PC-9 (cell line): ENCODE results near the gene ARMH1.

Source experiments
- EZH2 ChIP-seq: fragments of 200-600 bp; sonication (generic); IDR thresholded peaks from 2 replicates; pipeline ENCODE4 v1.8.0; 2017; ENCODE audit warnings: antibody characterized with exemption, low read depth
- TF ChIP-seq, protein P1 (sequence below): fragments of 200-600 bp; sonication (generic); conservative IDR thresholded peaks from 2 replicates; pipeline ENCODE4 v1.6.1; 2017; ENCODE audit warnings: mixed run types, antibody characterized with exemption, mild to moderate bottlenecking, moderate library complexity

DNA sequence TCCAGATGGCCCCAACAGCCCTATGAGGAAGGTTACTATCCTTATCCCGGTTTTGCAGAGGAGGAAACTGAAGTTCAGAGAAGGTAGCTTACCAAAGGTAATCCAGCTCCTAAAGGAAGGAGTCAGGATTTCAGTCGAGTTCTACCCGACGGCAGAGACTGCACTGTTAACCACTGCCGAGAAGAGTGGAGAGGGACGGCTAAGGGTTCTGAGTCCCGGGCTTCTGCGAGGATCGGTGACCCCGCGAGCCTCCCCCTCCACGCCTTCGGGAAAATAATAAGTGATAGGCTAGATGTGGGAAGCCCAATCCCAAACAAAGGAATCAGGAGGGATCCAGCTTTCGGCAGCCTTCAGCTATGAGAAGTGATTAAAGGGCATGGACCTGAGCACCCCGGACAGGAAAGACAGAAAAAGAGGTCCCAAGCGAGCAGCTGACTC lies 820 bp upstream of the ARMH1 start:
- TF ChIP-seq, protein P1, sequence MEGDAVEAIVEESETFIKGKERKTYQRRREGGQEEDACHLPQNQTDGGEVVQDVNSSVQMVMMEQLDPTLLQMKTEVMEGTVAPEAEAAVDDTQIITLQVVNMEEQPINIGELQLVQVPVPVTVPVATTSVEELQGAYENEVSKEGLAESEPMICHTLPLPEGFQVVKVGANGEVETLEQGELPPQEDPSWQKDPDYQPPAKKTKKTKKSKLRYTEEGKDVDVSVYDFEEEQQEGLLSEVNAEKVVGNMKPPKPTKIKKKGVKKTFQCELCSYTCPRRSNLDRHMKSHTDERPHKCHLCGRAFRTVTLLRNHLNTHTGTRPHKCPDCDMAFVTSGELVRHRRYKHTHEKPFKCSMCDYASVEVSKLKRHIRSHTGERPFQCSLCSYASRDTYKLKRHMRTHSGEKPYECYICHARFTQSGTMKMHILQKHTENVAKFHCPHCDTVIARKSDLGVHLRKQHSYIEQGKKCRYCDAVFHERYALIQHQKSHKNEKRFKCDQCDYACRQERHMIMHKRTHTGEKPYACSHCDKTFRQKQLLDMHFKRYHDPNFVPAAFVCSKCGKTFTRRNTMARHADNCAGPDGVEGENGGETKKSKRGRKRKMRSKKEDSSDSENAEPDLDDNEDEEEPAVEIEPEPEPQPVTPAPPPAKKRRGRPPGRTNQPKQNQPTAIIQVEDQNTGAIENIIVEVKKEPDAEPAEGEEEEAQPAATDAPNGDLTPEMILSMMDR, result no peak
- no peak for TF ChIP-seq EZH2
